ENCODE results near the gene MRTFA.

The MRTFA gene

DNA sequence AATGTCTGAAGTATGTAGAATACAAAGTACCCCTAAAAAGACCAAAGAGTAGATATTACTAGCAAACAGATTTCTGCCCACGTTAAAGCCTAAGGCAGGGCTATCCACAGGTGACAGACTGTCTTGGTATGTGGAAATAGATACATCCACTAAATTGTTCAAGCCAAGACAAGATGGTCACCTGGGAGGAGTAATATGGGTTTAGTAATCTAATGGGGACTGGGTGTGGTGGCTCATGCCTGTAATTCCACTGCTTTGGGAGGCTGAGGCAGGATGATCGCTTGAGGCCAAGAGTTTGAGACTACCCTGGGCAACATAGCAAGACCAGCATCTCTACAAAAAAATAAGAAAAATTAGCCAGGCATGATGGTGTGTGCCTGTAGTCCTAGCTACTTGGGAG lies 258.6 kb downstream of the MRTFA start:
- TF ChIP-seq CTCF (IDR thresholded peaks at IDR 0.05; ENCODE audit: extremely low read depth, missing control alignments): no peak
- no peak for DNase-seq (ENCODE audit: low spot score)

DNA sequence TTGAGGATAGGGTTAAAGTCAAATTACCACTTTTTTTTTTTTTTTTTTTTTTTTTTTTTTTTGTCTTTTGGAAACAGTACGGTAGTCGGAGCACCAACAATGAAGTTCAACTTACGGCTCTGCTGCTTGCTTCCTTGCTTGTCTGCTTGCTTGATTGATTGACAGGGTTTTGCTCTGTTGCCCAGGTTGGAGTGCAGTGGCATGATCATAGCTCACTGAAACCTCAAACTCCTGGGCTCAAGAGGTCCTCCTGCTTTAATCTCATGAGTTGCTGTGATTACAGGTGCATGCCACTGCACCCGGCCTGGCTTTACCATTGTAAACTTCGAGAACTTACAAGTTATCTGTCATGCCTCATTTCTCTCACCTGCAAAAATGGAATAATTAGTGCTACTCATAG lies 260.4 kb downstream of the MRTFA start:
- no peak for DNase-seq (ENCODE audit: low spot score)
- no peak for TF ChIP-seq CTCF (IDR thresholded peaks at IDR 0.05; ENCODE audit: extremely low read depth, missing control alignments)

- DNase-seq (ENCODE audit: low spot score): no peak
These were observed 262.0 kb downstream of the MRTFA start for GRCh38 chr22:40374567-40374966.

GRCh38 chr22:40368836-40369235 lies 267.7 kb downstream of the MRTFA start:
- no peak for TF ChIP-seq CTCF (IDR thresholded peaks at IDR 0.05; ENCODE audit: extremely low read depth, missing control alignments)
- no peak for DNase-seq (ENCODE audit: low spot score)

More at GRCh38 chr22:40374567-40374966, 262.0 kb downstream of the MRTFA start:
- no peak for TF ChIP-seq CTCF (IDR thresholded peaks at IDR 0.05; ENCODE audit: extremely low read depth, missing control alignments)

DNA sequence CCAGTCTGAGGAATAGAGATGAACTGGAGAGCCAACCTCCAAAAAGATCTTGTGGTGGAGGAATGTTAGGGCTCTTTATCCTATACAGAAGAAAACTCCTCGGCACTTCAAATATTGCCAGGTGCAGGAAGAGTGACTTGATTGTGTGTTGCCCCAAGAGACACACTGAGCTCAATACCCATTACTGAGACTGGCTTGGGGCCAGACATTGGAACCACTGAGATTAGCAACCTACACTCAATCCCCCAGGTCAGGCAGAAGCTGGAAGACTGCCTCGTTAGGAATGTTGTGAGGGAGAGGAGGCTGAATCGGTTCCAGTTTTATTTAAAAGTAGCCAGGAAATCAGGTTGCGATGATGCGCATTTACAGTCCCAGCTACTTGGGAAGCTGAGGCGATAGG lies 268.5 kb downstream of the MRTFA start:
- TF ChIP-seq CTCF (IDR thresholded peaks at IDR 0.05; ENCODE audit: extremely low read depth, missing control alignments): no peak
- DNase-seq (ENCODE audit: low spot score): no peak

GRCh38 chr22:40367342-40367741 lies 269.2 kb downstream of the MRTFA start:
- no peak for DNase-seq (ENCODE audit: low spot score)
- TF ChIP-seq CTCF (IDR thresholded peaks at IDR 0.05; ENCODE audit: extremely low read depth, missing control alignments): no peak

DNA sequence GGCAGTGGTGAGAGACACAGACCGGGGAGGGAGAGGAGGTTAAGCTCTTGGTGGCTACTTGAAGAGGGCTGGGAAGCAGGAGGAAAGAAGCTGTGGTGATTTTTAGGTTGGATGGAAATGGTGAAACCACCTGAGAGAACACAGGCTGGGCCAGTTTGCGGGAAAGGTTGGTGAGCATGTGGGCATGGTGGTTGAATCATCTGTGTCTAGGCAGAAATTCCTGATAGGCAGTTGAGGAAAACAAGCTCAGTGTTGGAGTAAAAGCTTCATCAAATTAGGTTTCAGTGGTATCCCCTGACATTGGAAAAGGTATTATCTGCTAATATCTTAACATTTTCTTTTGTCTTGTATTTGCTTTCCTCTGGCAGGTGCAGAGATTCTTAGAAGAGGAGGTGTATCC lies 270.5 kb downstream of the MRTFA start:
- no peak for DNase-seq (ENCODE audit: low spot score)
- no peak for TF ChIP-seq CTCF (IDR thresholded peaks at IDR 0.05; ENCODE audit: extremely low read depth, missing control alignments)

Data from GM20000 (cell line).